ENCODE results near the gene TIAM1.

Gene TIAM1

GRCh38 chr21:31132574-31133242, 211.4 kb downstream of the TIAM1 start:
- DNase-seq (ENCODE audit: low read depth), result peak; percentile 55

- no peak for DNase-seq (ENCODE audit: low read depth)
Measured at GRCh38 chr21:31130821-31131220, 213.2 kb downstream of the TIAM1 start.

GRCh38 chr21:31128234-31128633, 215.8 kb downstream of the TIAM1 start:
- no peak for DNase-seq (ENCODE audit: low read depth)

DNA sequence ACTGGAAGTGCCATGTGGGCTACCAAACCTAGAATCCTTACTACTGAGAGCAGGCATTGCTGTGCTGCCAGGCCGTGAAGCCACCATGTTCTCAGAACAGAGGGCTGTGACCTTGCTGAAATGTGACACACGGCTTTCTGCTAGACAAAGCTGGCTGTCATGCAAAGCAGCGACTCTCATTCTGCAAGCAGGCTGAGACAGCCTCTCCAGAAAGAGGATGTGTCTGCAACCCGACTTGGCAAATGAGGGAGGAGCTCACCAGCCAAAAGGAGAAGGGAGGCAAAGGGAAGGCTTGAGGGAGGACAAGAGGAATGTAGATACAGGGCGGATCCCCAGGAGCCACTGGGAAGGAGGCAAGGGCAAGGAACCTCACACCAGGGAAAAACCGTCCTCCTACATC, 220.1 kb downstream of the TIAM1 start:
- no peak for DNase-seq (ENCODE audit: low read depth)

GRCh38 chr21:31119199-31119598, 224.9 kb downstream of the TIAM1 start:
- DNase-seq (ENCODE audit: low read depth), result no peak

- no peak for DNase-seq (ENCODE audit: low read depth)
Measured at GRCh38 chr21:31117128-31117916, 226.7 kb downstream of the TIAM1 start.

GRCh38 chr21:31115249-31115648, 228.8 kb downstream of the TIAM1 start:
- DNase-seq (ENCODE audit: low read depth), result no peak

GRCh38 chr21:31111093-31111492, 233.0 kb downstream of the TIAM1 start:
- no peak for DNase-seq (ENCODE audit: low read depth)

GRCh38 chr21:31110430-31110829, 233.6 kb downstream of the TIAM1 start:
- no peak for DNase-seq (ENCODE audit: low read depth)

DNA sequence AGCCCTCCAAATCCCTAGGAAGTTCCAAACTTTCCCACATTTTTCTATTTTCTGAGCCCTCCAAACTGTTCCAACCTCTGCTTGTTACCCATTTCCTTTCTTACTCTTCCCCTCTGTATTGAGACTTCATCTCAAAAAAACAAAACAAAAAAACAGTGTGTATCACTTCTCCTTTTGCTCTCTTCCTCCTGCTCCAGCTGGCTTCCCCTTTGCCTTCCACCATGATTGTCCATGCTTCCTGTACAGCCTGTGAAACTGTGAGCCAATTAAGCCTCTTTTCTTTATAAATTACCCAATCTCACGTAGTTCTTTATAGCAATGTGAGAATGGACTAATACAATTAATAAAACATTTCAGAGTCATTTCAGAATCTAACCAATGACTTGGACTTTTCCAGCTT, 236.2 kb downstream of the TIAM1 start:
- DNase-seq (ENCODE audit: low read depth), result no peak

DNA sequence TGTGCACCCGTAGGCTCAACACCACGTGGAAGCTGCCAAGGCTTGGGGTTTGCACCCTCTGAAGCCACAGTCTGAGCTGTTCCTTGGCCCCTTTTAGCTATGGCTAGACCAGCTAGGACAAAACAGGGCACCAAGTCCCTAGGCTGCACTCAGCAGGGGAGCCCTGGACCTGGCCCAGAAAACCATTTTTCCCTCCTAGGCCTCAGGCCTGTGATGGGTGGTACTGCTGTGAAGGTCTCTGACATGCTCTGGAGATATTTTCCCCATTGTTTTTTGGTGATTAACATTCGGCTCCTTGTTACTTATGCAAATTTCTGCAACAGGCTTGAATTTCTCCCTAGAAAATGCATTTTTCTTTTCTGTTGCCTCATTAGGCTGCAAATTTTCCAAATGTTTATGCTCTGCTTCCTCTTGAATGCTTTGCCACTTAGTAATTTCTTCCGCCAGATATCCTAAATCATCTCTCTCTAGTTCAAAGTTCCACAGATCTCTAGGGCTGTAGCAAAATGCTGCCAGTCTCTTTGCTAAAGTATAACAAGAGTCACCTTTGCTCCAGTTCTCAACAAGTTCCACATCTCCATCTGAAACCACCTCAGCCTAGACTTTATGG, 236.8 kb downstream of the TIAM1 start:
- no peak for DNase-seq (ENCODE audit: low read depth)

DNA sequence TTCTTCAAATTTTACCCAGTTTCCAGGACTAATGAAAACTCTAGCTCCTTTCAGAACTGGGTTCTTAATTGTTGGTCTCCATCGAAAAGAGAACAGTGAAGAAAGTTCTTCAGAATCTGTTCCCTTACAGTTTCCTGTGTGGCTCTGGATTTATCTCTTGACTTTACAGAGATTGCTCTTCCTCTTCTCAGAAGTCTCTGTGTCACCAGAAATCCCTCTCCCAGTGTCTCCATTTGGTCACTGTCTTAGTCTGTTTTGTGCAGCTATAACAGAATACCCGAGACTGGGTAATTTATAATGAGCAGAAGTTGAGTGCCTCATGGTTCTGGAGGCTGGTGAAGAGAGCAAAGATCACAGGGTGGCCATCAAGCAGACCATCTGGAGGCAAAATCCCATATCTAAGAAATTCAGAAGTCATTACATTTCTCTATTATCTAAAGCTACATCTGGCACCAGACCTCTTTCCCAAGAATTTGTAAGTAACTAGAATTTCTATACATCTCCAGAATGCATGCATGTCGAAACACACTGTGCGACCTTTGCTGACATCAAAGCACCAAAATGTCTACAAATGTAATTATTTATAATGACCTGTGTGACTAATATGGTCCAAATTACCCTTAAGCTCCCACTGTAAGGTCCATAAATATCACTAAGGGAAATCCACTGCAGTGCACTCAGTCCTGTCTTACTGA, 240.3 kb downstream of the TIAM1 start:
- DNase-seq (ENCODE audit: low read depth), result no peak

GRCh38 chr21:31103163-31103562, 240.9 kb downstream of the TIAM1 start:
- no peak for DNase-seq (ENCODE audit: low read depth)

DNA sequence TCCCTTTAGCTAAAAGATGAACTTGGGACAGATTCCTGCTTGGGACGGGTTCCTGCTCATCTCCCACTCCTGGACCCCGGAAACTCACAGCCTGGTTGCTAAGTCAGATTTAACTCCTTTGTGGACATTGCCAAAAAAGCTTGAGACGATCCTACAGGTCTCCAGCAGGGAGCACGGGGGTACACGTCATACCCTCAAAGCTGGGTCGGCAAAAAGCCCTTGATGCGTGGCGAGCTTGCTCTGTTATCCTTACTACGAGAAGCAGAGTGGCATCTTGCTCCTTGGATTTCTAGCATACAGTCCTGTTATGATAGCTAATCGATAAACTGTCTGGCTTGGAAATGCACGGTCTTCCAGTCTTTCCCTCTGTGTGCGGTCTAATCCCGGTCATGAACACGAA, 244.9 kb downstream of the TIAM1 start:
- DNase-seq (ENCODE audit: low read depth), result no peak

DNA sequence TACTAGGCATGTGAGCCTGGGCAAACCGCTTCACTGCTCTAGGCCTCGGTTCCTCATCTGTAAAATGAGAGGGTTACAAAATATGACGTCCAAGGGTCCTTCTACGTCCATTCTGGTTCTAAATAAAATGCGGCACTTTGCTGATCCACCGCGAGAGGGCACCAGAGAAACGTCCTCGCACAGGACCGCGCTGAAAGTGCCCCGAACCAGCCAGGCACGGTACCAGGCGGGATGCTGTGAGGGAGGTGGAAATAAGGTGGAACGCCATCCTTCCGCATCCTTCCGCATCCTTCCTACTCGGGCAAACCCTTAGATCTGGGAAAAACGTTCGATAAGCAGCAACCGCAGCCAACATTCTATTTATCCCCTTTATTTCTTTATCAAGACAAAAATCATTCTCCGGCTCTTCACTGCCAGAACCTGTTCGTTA, 245.5 kb downstream of the TIAM1 start:
- DNase-seq (ENCODE audit: low read depth), result peak; percentile 57

GRCh38 chr21:31092832-31093625, 251.0 kb downstream of the TIAM1 start:
- no peak for DNase-seq (ENCODE audit: low read depth)

DNA sequence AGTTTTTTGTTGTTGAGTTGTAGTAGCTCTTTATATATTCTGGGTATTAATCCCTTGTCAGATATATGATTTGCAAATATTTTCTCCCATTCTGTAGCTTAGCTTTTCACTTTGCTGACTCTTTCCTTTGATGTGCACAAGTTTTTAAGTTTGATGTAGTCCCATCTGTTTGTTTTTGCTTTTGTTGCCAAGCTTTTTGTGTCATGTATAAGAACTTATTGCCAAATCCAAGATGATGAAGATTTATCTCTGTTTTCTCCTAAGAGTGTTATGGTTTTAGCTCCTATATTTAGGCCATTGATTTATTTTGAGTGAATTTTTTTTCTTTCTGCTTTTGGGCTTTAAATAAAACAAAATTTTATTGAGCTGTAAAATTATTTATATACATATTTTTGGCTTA, 253.7 kb downstream of the TIAM1 start:
- no peak for DNase-seq (ENCODE audit: low read depth)

DNA sequence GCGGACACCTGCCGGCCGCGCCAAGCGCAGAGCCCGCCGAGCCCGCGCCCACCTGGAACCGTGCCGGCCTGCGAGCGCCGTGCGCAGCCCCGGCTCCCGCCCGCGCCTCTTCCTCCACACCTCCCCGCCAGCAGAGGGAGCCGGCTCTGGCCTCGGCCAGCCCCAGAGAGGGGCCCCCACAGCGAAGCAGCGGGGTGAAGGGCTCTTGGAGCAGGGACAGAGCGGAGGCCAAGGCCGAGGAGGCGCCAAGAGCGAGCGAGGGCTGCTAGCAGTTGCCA, 255.6 kb downstream of the TIAM1 start:
- no peak for DNase-seq (ENCODE audit: low read depth)

- DNase-seq (ENCODE audit: low read depth), result no peak
Measured at GRCh38 chr21:31087639-31088473, 256.2 kb downstream of the TIAM1 start.

DNA sequence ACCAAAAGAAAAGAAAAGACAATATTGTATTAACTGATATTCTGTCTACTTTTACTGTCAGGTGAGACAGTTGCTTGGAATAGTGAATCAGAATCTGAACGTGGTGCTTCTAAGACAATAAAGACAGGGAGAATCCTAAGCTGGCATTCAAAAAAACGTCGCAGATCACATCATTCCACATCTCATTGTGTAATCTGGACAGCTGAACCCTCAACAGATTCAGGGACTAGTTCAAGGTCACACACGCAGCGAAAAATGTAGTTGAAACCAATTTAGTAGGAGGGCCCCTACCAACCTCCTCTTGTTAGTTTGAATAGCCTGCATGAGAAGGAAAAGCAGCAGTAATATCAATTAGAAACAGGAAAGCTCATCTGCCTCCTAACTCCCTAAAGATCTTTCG, 259.4 kb downstream of the TIAM1 start:
- no peak for DNase-seq (ENCODE audit: low read depth)

DNA sequence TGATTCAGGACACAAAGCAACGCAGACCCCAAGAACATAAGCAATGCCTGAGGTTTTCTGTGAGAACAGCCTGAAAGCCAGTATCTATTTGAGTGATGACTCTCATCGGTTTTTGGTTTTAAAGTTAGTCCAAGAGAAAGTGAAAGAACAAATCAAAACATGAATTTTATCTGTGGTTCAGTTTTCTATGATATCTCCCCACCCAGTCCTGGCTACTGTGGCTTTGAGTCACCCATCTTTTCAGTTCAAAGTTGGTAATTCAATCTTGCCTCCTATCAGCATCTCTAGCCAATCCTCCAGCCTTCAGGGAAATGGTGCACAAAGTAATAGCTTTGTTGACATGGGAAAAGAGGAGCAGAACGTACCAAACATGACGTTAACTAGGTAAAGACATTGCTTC, 265.3 kb downstream of the TIAM1 start:
- no peak for DNase-seq (ENCODE audit: low read depth)
